ENCODE results near the gene AEBP1. TPM values are rescaled to one million over a fixed set of nuclear protein-coding genes. Genes with fewer than 3 reads are reported as not detected.
A peak's percentile ranks its signal among the peaks of the same experiment; 100 is the strongest.

AEBP1 gene
- total RNA-seq, 1 donor from 2014 or later: 35.4 TPM

GRCh38 chr7:44066494-44067063, 37.6 kb upstream of the AEBP1 start:
- H3K36me3 Mint-ChIP-seq (ENCODE audit: unreplicated experiment): no peaks in the 10 kb centered on the region
- H3K27me3 Mint-ChIP-seq (ENCODE audit: unreplicated experiment): peaks cover 14% of the 10 kb centered on the region
- H3K9me3 Mint-ChIP-seq (ENCODE audit: unreplicated experiment): peaks cover 24% of the 10 kb centered on the region
- H3K27ac Mint-ChIP-seq (ENCODE audit: unreplicated experiment): peak overlapping the region; percentile 40
- peak overlapping the region; percentile 53 for H3K4me3 Mint-ChIP-seq (ENCODE audit: unreplicated experiment)
- DNase-seq: no peak
- TF ChIP-seq CTCF (IDR thresholded peaks at IDR 0.05; ENCODE audit: partially characterized antibody, unreplicated experiment): no peak
- H3K4me1 Mint-ChIP-seq (ENCODE audit: low read depth, unreplicated experiment): peaks cover 17% of the 10 kb centered on the region

- Mint-ChIP-seq H3K4me3 (ENCODE audit: unreplicated experiment) (peak overlapping the region; percentile 53), H3K27ac (ENCODE audit: unreplicated experiment) (peak overlapping the region; percentile 59)
Measured at GRCh38 chr7:44067064-44067951, 36.8 kb upstream of the AEBP1 start.

GRCh38 chr7:44068054-44068453, 36.1 kb upstream of the AEBP1 start:
- Mint-ChIP-seq H3K4me3 (ENCODE audit: unreplicated experiment) (peak overlapping the region; percentile 30), H3K27me3 (ENCODE audit: unreplicated experiment) (peaks cover 13% of the 10 kb centered on the region), H3K4me1 (ENCODE audit: low read depth, unreplicated experiment) (peaks cover 18% of the 10 kb centered on the region), H3K27ac (ENCODE audit: unreplicated experiment) (no peak overlapping the region), H3K9me3 (ENCODE audit: unreplicated experiment) (peaks cover 29% of the 10 kb centered on the region), H3K36me3 (ENCODE audit: unreplicated experiment) (no peaks in the 10 kb centered on the region)
- no peak for DNase-seq
- no peak for TF ChIP-seq CTCF (IDR thresholded peaks at IDR 0.05; ENCODE audit: partially characterized antibody, unreplicated experiment)

More at GRCh38 chr7:44067064-44067951, 36.8 kb upstream of the AEBP1 start:
- peaks cover 18% of the 10 kb centered on the region for H3K4me1 Mint-ChIP-seq (ENCODE audit: low read depth, unreplicated experiment)
- H3K9me3 Mint-ChIP-seq (ENCODE audit: unreplicated experiment): peaks cover 28% of the 10 kb centered on the region
- no peaks in the 10 kb centered on the region for H3K36me3 Mint-ChIP-seq (ENCODE audit: unreplicated experiment)
- no peak for TF ChIP-seq CTCF (IDR thresholded peaks at IDR 0.05; ENCODE audit: partially characterized antibody, unreplicated experiment)
- H3K27me3 Mint-ChIP-seq (ENCODE audit: unreplicated experiment): peaks cover 16% of the 10 kb centered on the region
- DNase-seq: no peak

GRCh38 chr7:44071726-44072363, 32.3 kb upstream of the AEBP1 start:
- Mint-ChIP-seq H3K27ac (ENCODE audit: unreplicated experiment) (peak overlapping the region; percentile 33), H3K4me3 (ENCODE audit: unreplicated experiment) (no peak overlapping the region), H3K27me3 (ENCODE audit: unreplicated experiment) (peaks cover 9% of the 10 kb centered on the region), H3K36me3 (ENCODE audit: unreplicated experiment) (no peaks in the 10 kb centered on the region), H3K9me3 (ENCODE audit: unreplicated experiment) (peaks cover 23% of the 10 kb centered on the region), H3K4me1 (ENCODE audit: low read depth, unreplicated experiment) (peaks cover 8% of the 10 kb centered on the region)
- no peak for DNase-seq
- TF ChIP-seq CTCF (IDR thresholded peaks at IDR 0.05; ENCODE audit: partially characterized antibody, unreplicated experiment): no peak

Data from glutamatergic neuron (in vitro differentiated cells).